Measurements from ENCODE around the gene HPSE2.

Gene HPSE2

GRCh38 chr10:98655492-98655891 is 580.2 kb downstream of the HPSE2 start:
- no peak for TF ChIP-seq CTCF (IDR thresholded peaks at IDR 0.05; ENCODE audit: borderline replicate concordance, insufficient read depth, low read depth, low read length)
- no peak overlapping the region for H3K4me3 ChIP-seq (ENCODE audit: low read depth, low read length)

GRCh38 chr10:98649170-98649569 is 586.5 kb downstream of the HPSE2 start:
- H3K4me3 ChIP-seq (ENCODE audit: low read depth, low read length): no peak overlapping the region
- no peak for TF ChIP-seq CTCF (IDR thresholded peaks at IDR 0.05; ENCODE audit: borderline replicate concordance, insufficient read depth, low read depth, low read length)

GRCh38 chr10:98646998-98647917 is 588.4 kb downstream of the HPSE2 start:
- no peak overlapping the region for H3K4me3 ChIP-seq (ENCODE audit: low read depth, low read length)
- no peak for TF ChIP-seq CTCF (IDR thresholded peaks at IDR 0.05; ENCODE audit: borderline replicate concordance, insufficient read depth, low read depth, low read length)

- no peak for TF ChIP-seq CTCF (IDR thresholded peaks at IDR 0.05; ENCODE audit: borderline replicate concordance, insufficient read depth, low read depth, low read length)
- no peak overlapping the region for H3K4me3 ChIP-seq (ENCODE audit: low read depth, low read length)
Measured at GRCh38 chr10:98644466-98644865, 591.2 kb downstream of the HPSE2 start.

- TF ChIP-seq CTCF (IDR thresholded peaks at IDR 0.05; ENCODE audit: borderline replicate concordance, insufficient read depth, low read depth, low read length): no peak
- no peak overlapping the region for H3K4me3 ChIP-seq (ENCODE audit: low read depth, low read length)
Measured at GRCh38 chr10:98642281-98642680, 593.4 kb downstream of the HPSE2 start.

- TF ChIP-seq CTCF (IDR thresholded peaks at IDR 0.05; ENCODE audit: borderline replicate concordance, insufficient read depth, low read depth, low read length): no peak
- no peak overlapping the region for H3K4me3 ChIP-seq (ENCODE audit: low read depth, low read length)
Measured at GRCh38 chr10:98638920-98639319, 596.7 kb downstream of the HPSE2 start.

- no peak for TF ChIP-seq CTCF (IDR thresholded peaks at IDR 0.05; ENCODE audit: borderline replicate concordance, insufficient read depth, low read depth, low read length)
- H3K4me3 ChIP-seq (ENCODE audit: low read depth, low read length): no peak overlapping the region
Measured at GRCh38 chr10:98636921-98637329, 598.7 kb downstream of the HPSE2 start.
